BLaER1 treated with 17β-estradiol and CSF1 and Interleukin-3, amounts not matched to agents 10 nM and 100 nM (cell line): ENCODE data around the gene MEF2C.

Experiments
- H3K27ac ChIP-seq, 11 experiments: shearing (Covaris generic); formaldehyde crosslinking; 2 replicates each; pipeline ENCODE4 v1.8.1; 2022
- H3K27me3 ChIP-seq, 11 experiments: shearing (Covaris generic); formaldehyde crosslinking; 2 replicates each; pipeline ENCODE4 v1.8.1; 2022
- H3K36me3 ChIP-seq, 11 experiments: shearing (Covaris generic); formaldehyde crosslinking; 2 replicates each; pipeline ENCODE4 v1.8.1; 2022
- H3K4me1 ChIP-seq, 10 experiments: shearing (Covaris generic); formaldehyde crosslinking; 2 replicates each; pipeline ENCODE4 v1.8.1; 2022
- H3K4me2 ChIP-seq, 11 experiments: shearing (Covaris generic); formaldehyde crosslinking; 2 replicates each; pipeline ENCODE4 v1.8.1; 2022
- H3K4me3 ChIP-seq, 10 experiments: shearing (Covaris generic); formaldehyde crosslinking; 2 replicates each; pipeline ENCODE4 v1.8.1; 2022
- H3K9ac ChIP-seq, 11 experiments: shearing (Covaris generic); formaldehyde crosslinking; 2 replicates each; pipeline ENCODE4 v1.8.1; 2022
- H3K9me3 ChIP-seq, 11 experiments: shearing (Covaris generic); formaldehyde crosslinking; replicated peaks in 1 of 11; 2 replicates each; pipeline ENCODE4 v1.8.1; 2022
- H4K20me1 ChIP-seq, 11 experiments: shearing (Covaris generic); formaldehyde crosslinking; 2 replicates each; pipeline ENCODE4 v1.8.1; 2022
- Cebpa-rat ChIP-seq, 11 experiments: shearing (Covaris generic); IDR thresholded peaks; 2 replicates each; pipeline ENCODE4 v1.8.1; 2022

MEF2C gene

DNA sequence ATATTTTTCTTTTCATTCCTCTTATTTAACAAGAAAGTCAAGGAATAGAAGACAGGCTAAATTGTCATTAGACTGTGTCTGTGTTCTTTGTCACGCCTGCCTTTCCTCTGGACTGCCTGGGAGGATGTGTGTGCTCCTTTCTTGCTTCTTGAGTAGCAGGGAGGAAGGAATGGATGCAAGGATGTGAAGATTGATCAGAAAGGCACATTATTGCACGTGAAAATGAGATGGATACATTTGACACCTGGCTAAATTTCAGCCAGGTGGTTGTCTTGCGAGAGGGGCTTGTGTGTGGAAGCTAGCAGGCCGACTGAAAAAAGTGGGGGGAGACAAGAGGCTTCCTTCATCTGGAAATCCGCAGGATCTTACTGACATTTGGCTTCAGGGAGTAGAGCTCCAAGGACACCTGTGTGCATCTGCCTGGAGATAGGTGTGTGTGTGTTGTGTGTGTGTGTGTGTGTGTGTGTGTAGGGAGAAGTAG is 200.1 kb downstream of the MEF2C start:
- H4K20me1 ChIP-seq: peaks cover 0 to 98% (median 74%) of the 10 kb centered on the region in 11 experiments; a peak in 17 of 22 replicates
- H3K36me3 ChIP-seq: no peaks in the 10 kb centered on the region
- peaks cover 0 to 16% (median 0%) of the 10 kb centered on the region in 10 experiments; a peak in 3 of 20 replicates for H3K4me1 ChIP-seq
- no peak overlapping the region for H3K4me2 ChIP-seq
- TF ChIP-seq Cebpa-rat (IDR thresholded peaks at IDR 0.05): no peak
- peaks cover 7 to 21% (median 14%) of the 10 kb centered on the region in 11 experiments; a peak in 16 of 22 replicates for H3K9me3 ChIP-seq
- H3K27ac ChIP-seq: no peak overlapping the region
- H3K27me3 ChIP-seq: peaks cover 99 to 100% (median 100%) of the 10 kb centered on the region in 11 experiments
- no peak overlapping the region for H3K4me3 ChIP-seq
- H3K9ac ChIP-seq: no peak overlapping the region

DNA sequence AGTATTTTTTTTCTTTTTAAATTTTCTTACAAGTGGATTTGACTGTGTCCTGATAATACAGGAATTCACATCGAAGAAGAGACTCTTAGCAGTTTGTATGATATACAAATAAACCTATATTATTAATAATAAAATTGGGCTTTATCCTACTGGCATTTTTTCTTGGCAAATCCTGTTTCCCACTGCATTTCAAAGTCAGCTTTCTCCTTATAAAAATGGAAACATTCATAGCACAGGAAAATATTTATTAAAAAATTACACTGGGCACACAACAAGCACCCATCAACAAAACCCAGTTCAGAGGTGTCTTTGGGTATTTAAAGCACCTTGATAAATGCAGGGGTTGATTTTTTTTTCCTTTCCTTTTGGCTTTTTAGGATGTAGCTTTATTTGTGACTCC is 200.9 kb downstream of the MEF2C start:
- Histone ChIP-seq H3K4me1 (peaks cover 0 to 16% (median 0%) of the 10 kb centered on the region in 10 experiments; a peak in 3 of 20 replicates), H3K9me3 (peaks cover 7 to 21% (median 14%) of the 10 kb centered on the region in 11 experiments; a peak in 16 of 22 replicates), H3K4me2 (no peak overlapping the region), H3K27me3 (peaks cover 99 to 100% (median 100%) of the 10 kb centered on the region in 11 experiments), H3K27ac (no peak overlapping the region), H3K9ac (no peak overlapping the region), H4K20me1 (peaks cover 0 to 98% (median 72%) of the 10 kb centered on the region in 11 experiments; a peak in 17 of 22 replicates), H3K4me3 (no peak overlapping the region), H3K36me3 (no peaks in the 10 kb centered on the region)
- no peak for TF ChIP-seq Cebpa-rat (IDR thresholded peaks at IDR 0.05)

- Histone ChIP-seq H3K4me1 (peaks cover 0 to 16% (median 0%) of the 10 kb centered on the region in 10 experiments; a peak in 3 of 20 replicates), H3K36me3 (no peaks in the 10 kb centered on the region), H3K4me2 (peak overlapping the region in 1 of 11 experiments; percentile 76; a peak in 1 of 22 replicates), H4K20me1 (peaks cover 0 to 98% (median 67%) of the 10 kb centered on the region in 11 experiments; a peak in 17 of 22 replicates), H3K27ac (no peak overlapping the region), H3K27me3 (peaks cover 99 to 100% (median 100%) of the 10 kb centered on the region in 11 experiments), H3K9ac (no peak overlapping the region), H3K4me3 (no peak overlapping the region), H3K9me3 (peaks cover 7 to 20% (median 13%) of the 10 kb centered on the region in 11 experiments; a peak in 16 of 22 replicates)
- TF ChIP-seq Cebpa-rat (IDR thresholded peaks at IDR 0.05): no peak
Measured at GRCh38 chr5:88681211-88681803, 201.7 kb downstream of the MEF2C start.

DNA sequence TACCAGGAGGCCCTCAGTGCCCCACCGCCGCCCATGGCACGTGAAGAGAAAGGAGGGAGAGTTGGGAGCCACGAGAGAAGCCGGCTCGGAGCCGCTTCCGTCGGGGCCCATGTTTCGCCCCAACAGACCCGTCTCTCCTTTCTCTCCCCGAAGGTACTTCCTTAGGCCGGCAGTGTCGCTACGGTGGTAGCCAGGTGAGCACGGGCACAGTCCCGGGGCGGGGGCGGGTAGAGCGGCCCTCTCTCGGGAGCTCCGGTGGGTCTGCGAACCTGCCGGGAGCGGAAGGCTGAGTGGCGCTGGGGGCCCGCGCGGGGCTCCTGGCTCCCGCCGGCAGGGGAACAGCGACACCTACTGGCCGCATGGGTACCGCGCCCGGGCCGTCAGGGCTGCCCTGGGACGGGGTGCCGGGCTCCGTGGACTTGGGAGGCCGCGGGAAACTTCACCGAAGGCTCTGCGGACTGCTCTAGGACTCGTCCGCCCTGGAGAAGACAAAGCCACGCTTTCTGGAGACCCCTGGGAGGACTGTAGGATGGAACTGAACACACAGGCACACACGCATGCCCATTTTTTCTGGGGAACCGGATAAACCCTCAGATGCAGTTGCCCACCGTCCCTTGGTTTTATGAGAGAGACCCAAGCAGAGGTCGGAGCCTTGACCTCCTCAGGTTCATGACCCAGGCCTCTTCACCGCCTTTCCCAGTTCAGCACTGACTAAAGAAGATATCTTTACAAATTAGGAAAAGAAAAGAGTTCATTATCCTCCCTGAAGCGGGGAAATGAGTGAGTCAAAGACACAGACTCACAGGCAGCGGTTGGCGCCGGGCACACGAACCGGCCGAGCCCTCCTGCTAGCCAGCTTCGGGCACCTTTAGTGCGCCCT is 202.5 kb downstream of the MEF2C start:
- no peak for TF ChIP-seq Cebpa-rat (IDR thresholded peaks at IDR 0.05)
- peaks cover 2 to 12% (median 7%) of the 10 kb centered on the region in 11 experiments; a peak in 16 of 22 replicates for H3K9me3 ChIP-seq
- peaks cover 5 to 16% (median 6%) of the 10 kb centered on the region in 10 experiments; a peak in 14 of 20 replicates for H3K4me1 ChIP-seq
- peak overlapping the region in 4 of 10 experiments; percentile 32 to 44 (median 42); a peak in 6 of 20 replicates for H3K4me3 ChIP-seq
- no peak overlapping the region for H3K27ac ChIP-seq
- H3K4me2 ChIP-seq: peak overlapping the region; percentile 21 to 94 (median 57); a peak in 19 of 22 replicates
- no peaks in the 10 kb centered on the region for H3K36me3 ChIP-seq
- peaks cover 0 to 96% (median 68%) of the 10 kb centered on the region in 11 experiments; a peak in 18 of 22 replicates for H4K20me1 ChIP-seq
- H3K9ac ChIP-seq: no peak overlapping the region
- peaks cover 99 to 100% (median 100%) of the 10 kb centered on the region in 11 experiments for H3K27me3 ChIP-seq

GRCh38 chr5:88679638-88680037 is 203.3 kb downstream of the MEF2C start:
- H3K4me3 ChIP-seq: no peak overlapping the region
- no peak overlapping the region for H3K4me2 ChIP-seq
- H4K20me1 ChIP-seq: peaks cover 0 to 96% (median 68%) of the 10 kb centered on the region in 11 experiments; a peak in 19 of 22 replicates
- H3K27ac ChIP-seq: no peak overlapping the region
- H3K27me3 ChIP-seq: peaks cover 99 to 100% (median 100%) of the 10 kb centered on the region in 11 experiments
- no peak for TF ChIP-seq Cebpa-rat (IDR thresholded peaks at IDR 0.05)
- peaks cover 0 to 5% (median 0%) of the 10 kb centered on the region in 11 experiments; a peak in 3 of 22 replicates for H3K9me3 ChIP-seq
- peaks cover 12 to 24% (median 15%) of the 10 kb centered on the region in 10 experiments for H3K4me1 ChIP-seq
- no peak overlapping the region for H3K9ac ChIP-seq
- no peaks in the 10 kb centered on the region for H3K36me3 ChIP-seq

DNA sequence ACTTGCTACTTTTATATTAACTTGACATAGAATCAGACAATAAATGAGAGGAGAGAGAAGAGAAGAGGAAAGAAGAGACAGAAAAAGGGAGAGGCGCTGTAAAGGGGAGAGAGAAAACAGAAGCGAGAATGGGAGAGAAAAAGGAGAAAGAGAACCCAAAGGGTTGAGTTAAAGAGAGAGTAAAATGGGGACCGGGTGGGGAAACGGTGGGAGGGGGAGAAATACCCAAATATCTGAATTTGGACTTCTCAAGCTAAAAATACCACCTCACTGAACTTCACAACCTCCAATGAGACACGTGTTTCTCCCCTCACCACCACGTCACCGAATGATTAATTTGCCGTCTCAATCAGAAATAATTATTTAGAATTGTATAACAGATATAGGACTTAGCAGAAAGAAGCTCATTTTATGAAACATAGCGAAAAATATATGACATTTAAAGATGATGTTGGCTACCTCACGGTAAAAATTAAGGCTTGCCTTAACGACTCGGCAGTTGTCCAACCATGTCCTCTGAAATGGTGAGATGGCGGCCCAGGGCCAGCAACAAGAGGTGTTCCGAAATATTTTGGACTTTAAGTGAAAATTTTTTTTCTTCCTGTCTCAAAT is 204.1 kb downstream of the MEF2C start:
- no peak for TF ChIP-seq Cebpa-rat (IDR thresholded peaks at IDR 0.05)
- Histone ChIP-seq H3K27me3 (peaks cover 99 to 100% (median 100%) of the 10 kb centered on the region in 11 experiments), H3K9me3 (peaks cover 0 to 5% (median 0%) of the 10 kb centered on the region in 11 experiments; a peak in 1 of 22 replicates), H3K4me2 (no peak overlapping the region), H3K4me3 (no peak overlapping the region), H3K9ac (no peak overlapping the region), H3K27ac (no peak overlapping the region), H3K36me3 (no peaks in the 10 kb centered on the region), H3K4me1 (peaks cover 17 to 27% (median 20%) of the 10 kb centered on the region in 10 experiments), H4K20me1 (peaks cover 0 to 96% (median 68%) of the 10 kb centered on the region in 11 experiments; a peak in 19 of 22 replicates)

DNA sequence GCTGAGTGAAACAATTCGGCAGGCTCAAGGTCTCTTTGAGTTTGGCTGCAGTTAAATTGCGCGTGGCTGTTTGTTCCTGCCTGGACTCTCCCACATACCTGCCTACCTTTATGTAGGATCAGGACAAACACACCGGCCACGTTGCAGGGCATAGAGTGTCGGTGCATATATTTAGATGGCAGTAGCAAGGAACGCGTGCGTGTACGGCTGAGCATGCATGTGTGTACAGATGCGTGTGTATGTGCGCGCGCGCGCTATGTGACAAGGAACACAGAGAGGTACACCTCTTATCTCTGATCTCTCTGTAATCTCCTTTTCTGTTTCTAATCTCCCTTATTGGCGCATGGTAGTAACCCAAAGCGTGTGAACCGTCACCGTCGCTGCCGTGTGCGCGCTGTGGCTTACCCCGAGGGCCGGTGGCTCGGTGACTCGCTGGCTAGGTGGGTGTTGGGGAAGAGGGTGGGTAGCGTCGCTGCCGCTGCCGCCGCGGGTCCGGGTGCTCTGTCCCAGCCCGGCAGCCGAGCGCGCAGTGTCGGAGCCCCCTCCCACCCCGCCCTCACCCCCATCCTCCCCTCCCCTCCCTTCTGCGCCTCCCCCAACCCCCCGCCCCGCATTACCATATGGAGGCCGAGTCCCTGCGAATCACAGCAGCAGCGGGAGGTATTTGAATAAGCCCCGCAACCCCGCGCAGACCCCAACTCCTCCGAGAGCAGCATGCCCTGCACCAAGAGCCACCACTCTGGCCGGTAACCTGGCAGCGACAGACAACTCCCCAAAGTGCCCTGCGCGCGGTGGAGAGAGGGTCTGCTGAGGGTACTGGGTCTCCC is 204.8 kb downstream of the MEF2C start:
- no peaks in the 10 kb centered on the region for H3K36me3 ChIP-seq
- no peak overlapping the region for H3K4me3 ChIP-seq
- no peak for TF ChIP-seq Cebpa-rat (IDR thresholded peaks at IDR 0.05)
- no peak overlapping the region for H3K4me2 ChIP-seq
- H3K9me3 ChIP-seq: peaks cover 0 to 5% (median 0%) of the 10 kb centered on the region in 11 experiments; a peak in 3 of 22 replicates
- H3K9ac ChIP-seq: no peak overlapping the region
- H3K27me3 ChIP-seq: peaks cover 99 to 100% (median 100%) of the 10 kb centered on the region in 11 experiments
- H3K27ac ChIP-seq: no peak overlapping the region
- H4K20me1 ChIP-seq: peaks cover 0 to 96% (median 68%) of the 10 kb centered on the region in 11 experiments; a peak in 19 of 22 replicates
- H3K4me1 ChIP-seq: peaks cover 17 to 24% (median 20%) of the 10 kb centered on the region in 10 experiments
